GM19240 (cell line): ENCODE results near the gene IFT27.
"Not testable (repeated sequence)": the region's sequence is repeated elsewhere in the genome, so short reads cannot be mapped to it uniquely, and the experiment has no call there.

Experiments
- DNase-seq: peaks from one replicate; pipeline ENCODE4 v3.0.0; 2011; ENCODE audit warnings: low spot score; ENCODE audit not compliant: insufficient read length

IFT27 gene

GRCh38 chr22:36765943-36766450, 9.9 kb downstream of the IFT27 start:
- no peak for DNase-seq

DNA sequence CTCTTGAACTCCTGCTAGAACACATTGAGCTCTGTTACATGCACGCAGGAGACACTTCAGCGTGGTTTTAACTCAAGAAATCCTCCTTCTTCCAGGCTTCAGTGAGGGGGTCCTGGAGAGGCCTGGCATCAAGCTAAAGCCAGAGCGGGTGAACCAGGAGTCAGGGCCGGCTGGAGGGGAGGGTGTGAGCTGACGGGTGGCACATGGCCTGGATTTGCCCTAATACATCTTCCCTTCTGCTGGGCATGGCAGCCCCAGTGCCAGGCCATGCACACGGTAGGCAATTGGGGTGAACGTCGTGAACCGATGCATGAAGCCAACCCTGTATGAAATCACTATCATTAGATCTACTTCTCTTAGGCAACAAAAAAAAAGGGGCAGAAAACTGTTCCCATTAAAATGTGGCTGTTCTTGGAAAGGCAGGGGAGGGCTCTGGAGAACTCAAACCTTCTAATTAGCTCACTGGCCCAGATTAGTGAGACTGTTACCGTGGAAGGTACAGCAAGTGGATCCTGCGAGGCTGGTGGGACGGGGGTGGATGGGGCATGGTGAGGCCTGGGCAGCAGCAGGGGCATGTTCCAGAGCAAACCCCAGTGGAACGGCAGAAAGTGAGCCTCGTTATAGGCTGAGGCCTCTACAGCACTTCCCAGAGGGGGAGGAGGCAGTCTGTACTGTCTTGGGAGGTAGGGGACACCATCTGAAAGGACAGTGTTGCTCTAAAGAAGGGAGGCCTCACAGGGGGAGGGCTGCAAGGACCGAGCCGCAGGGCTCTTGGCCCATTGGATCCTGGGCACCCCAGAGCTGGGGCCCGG, 10.6 kb downstream of the IFT27 start:
- DNase-seq = no peak

- DNase-seq = no peak
Measured at GRCh38 chr22:36764641-36765040, 11.3 kb downstream of the IFT27 start.

GRCh38 chr22:36764060-36764459, 11.9 kb downstream of the IFT27 start:
- no peak for DNase-seq

- no peak for DNase-seq
Measured at GRCh38 chr22:36763576-36763975, 12.3 kb downstream of the IFT27 start.

DNA sequence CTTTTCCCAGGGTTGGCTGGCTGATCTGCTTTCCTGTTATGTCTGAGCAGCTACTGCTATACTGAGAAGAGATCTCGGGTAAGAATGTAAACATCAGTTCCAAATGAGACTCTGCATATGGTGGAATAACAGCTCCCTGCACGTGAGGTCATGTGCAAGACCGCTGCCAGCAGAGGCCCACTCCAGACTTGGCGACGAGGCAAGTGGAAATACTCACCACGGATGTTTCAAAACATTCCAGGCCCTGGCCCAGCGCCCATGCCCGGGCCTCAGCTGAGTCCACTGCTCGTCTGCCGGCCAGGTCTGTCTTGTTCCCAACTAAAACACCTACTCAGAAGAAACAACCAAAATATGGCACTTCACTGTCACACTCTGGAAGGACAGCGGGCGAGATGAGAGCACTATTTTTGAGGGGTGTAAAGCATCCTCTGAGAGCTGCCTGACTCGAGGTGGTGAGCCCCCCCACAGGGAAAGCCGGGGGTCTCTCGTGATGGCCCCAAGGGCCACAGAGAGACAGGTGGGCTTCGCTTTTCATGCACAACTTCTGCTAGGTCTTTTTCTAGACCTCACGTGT, 13.1 kb downstream of the IFT27 start:
- DNase-seq = no peak

DNA sequence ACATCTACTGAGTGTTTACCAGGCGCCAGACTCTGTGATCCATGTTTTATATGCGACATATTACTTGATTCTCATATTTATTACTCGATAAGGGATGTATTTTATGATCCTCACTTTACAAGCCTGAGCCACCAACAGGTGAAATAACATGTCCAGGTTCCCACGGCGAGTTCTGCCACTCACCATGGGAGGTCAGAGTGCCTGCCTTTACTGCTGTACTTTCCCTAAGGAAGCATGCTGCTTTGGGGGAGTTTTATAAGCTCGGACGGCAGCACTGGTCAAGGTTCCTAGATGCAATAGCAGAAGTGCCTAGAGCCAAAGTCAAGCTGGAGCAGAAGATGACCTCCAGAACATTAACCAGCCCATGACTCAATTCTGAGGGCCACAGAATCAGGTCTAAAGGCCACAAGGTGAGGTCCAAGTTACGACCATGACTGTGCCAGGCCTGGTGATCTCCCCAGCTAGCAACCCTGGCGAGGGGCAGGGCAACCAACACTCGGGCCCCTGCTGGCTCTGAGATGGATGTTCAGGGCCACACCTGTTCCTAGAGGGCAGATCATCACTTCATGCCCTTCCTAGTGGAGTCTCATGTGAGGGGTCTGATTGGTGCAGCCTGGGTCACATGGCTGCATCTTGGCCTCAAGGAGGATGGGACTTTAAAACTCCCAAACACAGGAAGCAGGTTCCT, 14.2 kb downstream of the IFT27 start:
- DNase-seq = no peak

- DNase-seq = no peak
Measured at GRCh38 chr22:36760786-36761185, 15.1 kb downstream of the IFT27 start.

DNA sequence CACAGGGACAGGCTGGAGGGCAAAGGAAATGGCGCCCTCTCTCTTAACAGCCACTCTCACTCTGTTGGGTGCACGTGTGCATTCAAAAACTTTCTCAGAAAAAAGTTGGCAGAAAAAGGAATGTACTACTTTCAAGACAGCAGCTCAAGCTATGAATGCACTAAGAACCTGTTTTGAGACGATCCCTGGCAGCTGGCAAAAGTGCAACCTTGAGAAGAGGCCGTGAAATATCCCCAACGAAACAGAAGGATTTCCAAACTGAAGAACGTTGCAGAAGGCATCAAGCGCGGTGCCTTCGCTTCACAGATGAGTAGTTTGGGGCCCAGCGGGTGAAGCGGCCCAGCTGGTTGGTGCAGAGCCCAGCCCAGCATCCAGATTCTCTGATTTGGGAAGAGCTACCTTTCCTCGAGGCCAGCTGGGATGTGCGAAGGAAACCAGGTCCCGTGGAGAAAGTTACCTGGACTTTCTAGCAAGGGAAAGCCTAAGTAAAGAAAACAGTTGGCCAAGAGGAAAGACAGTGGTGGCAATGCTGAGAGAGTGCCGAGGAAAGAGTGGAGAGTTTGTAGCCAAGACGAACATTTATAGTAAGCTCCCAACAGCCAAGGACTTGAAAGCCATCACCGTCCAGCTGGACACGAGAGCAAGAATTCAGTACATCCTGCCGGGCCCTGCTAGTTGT, 16.3 kb downstream of the IFT27 start:
- DNase-seq = no peak

- DNase-seq = no peak
Measured at GRCh38 chr22:36758792-36759271, 17.1 kb downstream of the IFT27 start.

DNA sequence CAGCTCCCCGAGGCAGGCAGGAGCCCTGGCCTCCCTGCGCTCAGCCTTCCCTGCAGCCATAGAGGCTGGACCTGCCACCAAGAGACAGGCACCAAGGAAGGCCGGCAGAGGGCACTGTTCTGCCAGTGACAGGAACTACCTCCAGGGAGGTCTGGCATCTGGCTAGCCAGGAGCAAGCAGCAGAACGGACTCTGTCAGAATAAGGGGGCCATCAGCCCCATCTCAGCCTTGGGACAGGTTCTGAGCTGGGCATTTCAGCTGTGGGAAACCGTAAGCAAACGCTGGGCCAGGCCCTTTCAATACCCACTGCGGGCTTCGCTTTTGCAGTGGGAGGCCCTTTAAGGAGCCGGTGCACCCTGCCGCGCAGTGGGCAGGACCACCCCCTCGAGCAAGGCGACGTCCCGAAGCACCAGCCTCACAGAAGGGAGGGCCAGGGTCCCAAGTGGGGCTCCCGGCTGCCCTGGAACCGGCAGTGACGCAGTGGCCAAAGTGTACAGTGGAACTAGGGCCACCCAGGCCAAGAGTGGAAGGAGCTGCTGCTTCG, 18.2 kb downstream of the IFT27 start:
- DNase-seq = peak; percentile 32

- DNase-seq = no peak
Measured at GRCh38 chr22:36756746-36757655, 18.9 kb downstream of the IFT27 start.

DNA sequence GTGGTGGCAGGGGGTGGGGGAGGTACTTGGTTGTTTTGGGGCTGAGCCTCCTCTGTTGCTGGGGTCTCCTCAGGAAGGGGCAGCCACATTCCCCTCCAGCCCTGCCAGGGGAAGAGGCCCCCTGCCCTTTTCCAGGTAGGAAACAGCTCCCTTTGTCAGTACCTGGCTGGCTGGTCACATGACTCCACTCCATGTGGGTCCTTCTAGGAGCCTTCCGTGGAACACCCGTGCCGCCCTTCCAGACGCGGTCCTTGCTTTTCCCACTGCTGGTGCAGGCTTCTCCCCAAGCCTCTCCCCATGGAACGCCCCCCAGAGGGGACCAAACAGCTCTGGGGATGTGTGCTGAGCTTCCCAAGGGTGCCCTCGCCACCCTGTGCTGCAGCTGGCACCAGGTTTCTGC, 19.9 kb downstream of the IFT27 start:
- DNase-seq = no peak

GRCh38 chr22:36755316-36755715, 20.6 kb downstream of the IFT27 start:
- no peak for DNase-seq

DNA sequence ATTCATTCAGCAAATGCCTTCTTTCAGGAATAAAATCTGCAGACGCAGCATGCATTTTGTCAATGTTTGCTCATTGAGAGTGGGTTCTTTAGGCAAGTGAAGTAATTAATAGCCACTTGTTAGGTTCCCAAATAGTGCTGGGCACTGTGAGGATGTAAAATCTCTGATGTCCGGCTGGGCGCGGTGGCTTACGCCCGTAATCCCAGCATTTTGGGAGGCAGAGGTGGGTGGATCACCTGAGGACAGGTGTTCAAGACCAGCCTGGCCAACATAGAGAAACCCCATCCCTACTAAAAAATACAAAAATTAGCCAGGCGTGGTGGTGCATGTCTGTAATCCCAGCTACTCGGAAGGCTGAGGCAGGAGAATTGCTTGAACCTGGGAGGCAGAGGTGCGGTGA, 21.0 kb downstream of the IFT27 start:
- not testable (repeated sequence) for DNase-seq

- no peak for DNase-seq
Measured at GRCh38 chr22:36753916-36754315, 22.0 kb downstream of the IFT27 start.

DNA sequence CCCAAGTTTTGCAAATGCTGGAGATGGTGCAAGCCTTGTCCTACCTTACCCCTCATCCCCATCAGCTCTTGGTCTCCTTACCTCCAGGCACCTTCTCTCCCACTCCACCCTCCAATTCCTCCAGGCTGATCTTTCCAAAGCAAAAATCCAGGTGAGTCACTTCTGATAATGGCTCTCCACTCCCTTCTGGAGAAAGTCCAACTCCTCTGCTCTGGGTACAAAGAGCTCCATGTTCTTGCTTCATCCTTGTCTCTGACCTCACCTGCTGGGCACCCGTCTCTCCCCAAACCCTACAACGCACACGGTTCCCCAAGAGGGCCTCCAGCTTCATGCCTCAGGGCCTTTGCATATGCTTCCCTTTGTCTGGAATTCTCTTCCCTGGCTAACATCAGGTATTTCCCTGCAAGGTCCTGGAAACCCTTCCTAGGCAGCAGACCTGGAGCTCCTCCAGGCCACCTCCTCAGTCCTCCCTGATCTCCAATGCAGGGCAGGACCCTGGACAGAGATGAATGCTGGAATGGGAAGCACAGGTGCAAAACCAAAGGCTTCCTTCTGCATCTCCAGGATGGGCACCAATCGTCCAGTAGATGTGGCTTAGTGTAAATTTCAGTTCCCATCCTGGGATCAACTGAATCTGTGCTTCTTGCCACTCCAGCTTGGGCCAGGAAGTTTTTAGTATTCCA, 22.7 kb downstream of the IFT27 start:
- no peak for DNase-seq

DNA sequence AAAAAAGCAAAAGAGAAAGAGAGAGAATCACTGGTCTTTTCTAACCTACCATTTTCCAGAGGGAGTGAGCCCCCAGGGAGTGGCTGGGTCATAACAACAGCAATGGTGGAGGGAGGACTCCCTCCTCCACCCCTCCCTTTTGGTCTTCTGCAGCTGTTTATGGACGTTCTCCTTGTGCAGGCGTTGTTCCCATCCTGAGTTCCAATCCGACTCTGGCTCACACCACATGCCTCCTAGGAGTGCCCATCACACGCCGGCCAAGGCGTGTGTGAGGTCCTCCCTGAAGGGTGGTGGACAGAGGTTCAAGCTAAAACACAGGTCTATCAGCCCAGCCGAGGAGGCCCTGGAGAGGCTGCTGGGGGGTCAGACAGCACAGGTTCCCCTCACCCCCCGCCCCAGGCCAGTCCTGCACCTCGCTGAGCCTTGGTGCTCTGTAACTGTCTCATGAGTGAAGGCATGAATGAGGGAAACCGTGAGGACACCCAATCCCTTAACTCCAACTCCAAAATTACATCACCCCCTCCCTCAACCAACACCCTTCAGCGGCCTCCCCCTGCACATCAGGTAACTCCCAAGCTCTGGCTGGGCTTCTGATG, 29.4 kb downstream of the IFT27 start:
- no peak for DNase-seq

- no peak for DNase-seq
Measured at GRCh38 chr22:36745301-36745995, 30.5 kb downstream of the IFT27 start.
